ENCODE measurements around the gene C16orf78.

C16orf78 gene

DNA sequence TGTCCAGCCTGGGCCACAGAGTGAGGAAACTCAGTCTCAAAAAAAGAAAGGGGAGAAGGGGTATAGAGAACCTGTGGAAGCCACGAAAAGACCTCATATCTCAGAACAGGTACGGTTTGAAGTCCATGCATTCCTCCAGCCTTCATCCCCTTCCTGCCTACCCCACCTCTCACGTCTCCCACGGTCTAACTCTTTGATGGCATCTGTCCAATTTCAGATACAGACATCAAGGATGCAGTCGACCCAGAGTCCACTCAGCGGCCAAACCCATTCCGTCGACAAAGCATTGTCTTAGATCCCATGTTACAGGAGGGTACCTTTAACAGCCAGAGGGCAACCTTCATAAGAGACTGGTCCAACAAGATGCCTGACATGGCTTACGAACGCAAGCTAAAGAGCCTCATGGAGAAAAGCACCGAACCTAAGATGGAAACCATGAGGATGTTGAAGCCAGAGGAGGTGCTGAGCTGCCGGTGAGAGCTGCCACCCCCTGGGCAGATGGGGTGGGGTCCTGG is 22.7 kb downstream of the C16orf78 start:
- no peak for DNase-seq (ENCODE audit: low read depth, low spot score)
- H3K4me3 ChIP-seq (ENCODE audit: low read depth, low read length), result no peak overlapping the region
- TF ChIP-seq, protein P1, sequence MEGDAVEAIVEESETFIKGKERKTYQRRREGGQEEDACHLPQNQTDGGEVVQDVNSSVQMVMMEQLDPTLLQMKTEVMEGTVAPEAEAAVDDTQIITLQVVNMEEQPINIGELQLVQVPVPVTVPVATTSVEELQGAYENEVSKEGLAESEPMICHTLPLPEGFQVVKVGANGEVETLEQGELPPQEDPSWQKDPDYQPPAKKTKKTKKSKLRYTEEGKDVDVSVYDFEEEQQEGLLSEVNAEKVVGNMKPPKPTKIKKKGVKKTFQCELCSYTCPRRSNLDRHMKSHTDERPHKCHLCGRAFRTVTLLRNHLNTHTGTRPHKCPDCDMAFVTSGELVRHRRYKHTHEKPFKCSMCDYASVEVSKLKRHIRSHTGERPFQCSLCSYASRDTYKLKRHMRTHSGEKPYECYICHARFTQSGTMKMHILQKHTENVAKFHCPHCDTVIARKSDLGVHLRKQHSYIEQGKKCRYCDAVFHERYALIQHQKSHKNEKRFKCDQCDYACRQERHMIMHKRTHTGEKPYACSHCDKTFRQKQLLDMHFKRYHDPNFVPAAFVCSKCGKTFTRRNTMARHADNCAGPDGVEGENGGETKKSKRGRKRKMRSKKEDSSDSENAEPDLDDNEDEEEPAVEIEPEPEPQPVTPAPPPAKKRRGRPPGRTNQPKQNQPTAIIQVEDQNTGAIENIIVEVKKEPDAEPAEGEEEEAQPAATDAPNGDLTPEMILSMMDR (IDR thresholded peaks at IDR 0.05; ENCODE audit: insufficient read depth, low read length, missing control alignments), result no peak
- ChIA-PET CTCF (no interaction called here), POLR2A (no interaction called here)

DNA sequence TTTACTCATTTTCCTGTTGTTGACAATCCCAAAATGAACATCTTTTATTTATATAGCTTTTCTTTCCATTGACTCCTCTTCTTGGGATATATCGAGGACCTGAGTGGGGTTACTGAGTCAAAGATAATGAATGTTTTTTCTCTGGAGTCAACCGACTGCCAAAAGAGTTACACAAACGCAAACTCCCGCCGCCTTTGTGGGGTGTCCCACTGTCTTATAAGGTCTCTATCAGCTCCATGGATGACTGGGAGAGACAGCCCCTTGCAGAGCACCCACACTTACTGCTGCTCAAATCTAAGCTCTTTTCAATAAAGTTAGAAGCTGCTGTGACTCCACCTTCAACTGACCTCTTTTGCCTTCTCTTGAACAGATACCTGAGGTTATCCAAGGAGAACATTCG is 25.2 kb downstream of the C16orf78 start:
- DNase-seq (ENCODE audit: low read depth, low spot score), result no peak
- TF ChIP-seq, protein P1 (IDR thresholded peaks at IDR 0.05; ENCODE audit: insufficient read depth, low read length, missing control alignments), result no peak
- H3K4me3 ChIP-seq (ENCODE audit: low read depth, low read length), result no peak overlapping the region
- POLR2A ChIA-PET, result no interaction called here
- CTCF ChIA-PET, result no interaction called here

DNA sequence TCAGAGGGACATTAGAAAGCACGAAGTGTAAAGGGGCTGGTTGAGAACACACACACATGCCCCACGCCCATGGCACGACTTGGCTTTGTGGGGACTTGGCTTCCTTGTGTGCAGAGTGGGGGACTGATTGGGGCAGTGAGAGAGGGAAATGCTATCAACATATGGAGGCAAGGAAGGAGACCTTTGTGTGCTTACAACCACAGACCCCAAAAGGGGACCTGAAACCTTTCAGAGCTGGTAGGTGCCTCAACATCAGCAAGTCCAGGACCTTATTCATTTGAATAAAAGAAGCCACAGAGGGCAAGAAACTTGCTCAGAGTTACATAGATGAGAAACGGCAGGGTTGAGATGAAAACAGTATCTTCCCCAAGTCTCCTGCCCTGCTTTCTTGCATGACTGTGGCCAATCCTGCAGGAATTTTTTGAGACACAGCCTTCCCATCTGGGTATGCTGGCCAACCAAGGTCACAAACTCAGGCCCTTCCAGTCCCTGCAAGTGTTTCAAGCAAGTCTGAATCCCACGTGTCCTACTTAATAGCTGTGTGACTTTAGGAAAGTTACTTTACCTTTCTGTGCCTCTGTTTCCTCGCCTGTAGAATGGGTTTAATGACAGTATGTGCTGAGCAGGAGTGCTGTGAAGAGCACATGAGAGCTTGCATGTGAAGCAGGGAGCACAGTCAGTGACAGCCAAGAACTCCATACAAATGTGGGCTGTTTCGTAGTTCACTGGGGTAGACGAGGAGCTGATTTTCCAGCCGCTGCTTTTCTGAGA is 26.2 kb downstream of the C16orf78 start:
- ChIA-PET POLR2A (no interaction called here), CTCF (no interaction called here)
- DNase-seq (ENCODE audit: low read depth, low spot score), result no peak
- TF ChIP-seq, protein P1 (IDR thresholded peaks at IDR 0.05; ENCODE audit: insufficient read depth, low read length, missing control alignments), result no peak
- H3K4me3 ChIP-seq (ENCODE audit: low read depth, low read length), result no peak overlapping the region

DNA sequence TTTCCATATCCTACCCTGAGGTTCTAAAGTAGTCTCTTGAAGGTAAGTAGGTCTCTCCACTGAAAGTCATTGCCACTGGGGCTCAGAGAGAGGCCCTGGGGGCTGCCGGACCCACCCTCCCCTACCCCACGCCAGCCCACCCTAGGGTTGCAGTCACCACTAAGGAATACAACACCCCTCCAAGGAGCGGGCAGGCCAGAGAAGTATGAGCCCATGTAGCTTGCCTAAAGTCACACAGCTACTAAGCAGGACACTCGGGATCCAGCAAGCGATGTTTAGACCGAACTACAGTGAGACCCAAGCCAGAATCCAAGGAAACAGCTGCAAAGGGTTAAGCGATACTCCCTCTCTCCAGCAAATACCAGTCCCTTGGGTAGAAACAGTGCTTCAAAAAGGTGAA is 27.0 kb downstream of the C16orf78 start:
- CTCF ChIA-PET, result no interaction called here

DNA sequence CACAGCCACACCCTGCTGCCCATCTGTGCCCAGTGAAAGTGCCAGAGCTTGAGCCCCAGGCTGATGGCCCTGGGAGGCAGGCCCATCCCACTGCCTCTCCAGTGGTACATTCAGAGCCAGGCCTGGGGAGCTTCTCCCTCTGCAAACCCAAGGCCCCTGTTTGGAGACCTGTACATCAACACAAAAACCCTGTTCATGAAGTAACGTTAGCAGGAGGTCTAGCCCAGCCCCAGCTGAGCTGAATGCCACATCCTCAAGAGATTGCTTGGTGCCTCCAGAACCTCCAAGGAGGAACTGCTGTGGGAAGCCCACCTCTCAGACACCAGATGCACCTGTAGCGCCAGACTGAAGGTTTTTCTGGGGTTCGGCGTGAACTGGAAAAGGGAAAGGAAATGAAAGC is 31.5 kb downstream of the C16orf78 start:
- no peak overlapping the region for H3K4me3 ChIP-seq (ENCODE audit: low read depth, low read length)
- no peak for DNase-seq (ENCODE audit: low read depth, low spot score)
- ChIA-PET CTCF (no interaction called here), POLR2A (no interaction called here)
- TF ChIP-seq, protein P1 (IDR thresholded peaks at IDR 0.05; ENCODE audit: insufficient read depth, low read length, missing control alignments), result no peak

More for the DNA sequence above, 27.0 kb downstream of the C16orf78 start:
- TF ChIP-seq, protein P1 (IDR thresholded peaks at IDR 0.05; ENCODE audit: insufficient read depth, low read length, missing control alignments), result no peak
- POLR2A ChIA-PET, result no interaction called here
- no peak overlapping the region for H3K4me3 ChIP-seq (ENCODE audit: low read depth, low read length)
- DNase-seq (ENCODE audit: low read depth, low spot score), result no peak

DNA sequence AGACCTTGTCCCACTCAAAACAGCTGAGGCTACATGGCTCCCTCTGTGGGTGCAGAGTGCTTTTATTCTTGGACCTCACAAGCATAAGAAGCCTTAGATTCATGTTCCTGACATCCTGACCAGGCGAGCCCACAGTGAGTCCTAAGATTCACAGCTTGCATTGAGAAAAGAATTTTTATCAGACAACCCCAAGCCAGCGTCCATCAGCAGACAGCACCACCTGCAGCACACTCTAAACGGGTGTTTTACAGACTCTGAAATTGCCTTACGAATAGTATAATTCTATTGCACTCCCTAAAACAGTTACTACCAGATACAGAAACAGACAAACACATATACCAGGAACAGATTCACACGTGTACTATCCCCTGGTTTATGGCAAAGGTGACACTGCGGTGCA is 31.9 kb downstream of the C16orf78 start:
- POLR2A ChIA-PET, result no interaction called here
- TF ChIP-seq, protein P1 (IDR thresholded peaks at IDR 0.05; ENCODE audit: insufficient read depth, low read length, missing control alignments), result no peak
- H3K4me3 ChIP-seq (ENCODE audit: low read depth, low read length), result no peak overlapping the region
- CTCF ChIA-PET, result interaction anchor here (1.1 to 1.3 kb wide), 2 partner anchors 14 to 187 kb away, joined by 3 to 4 read pairs; no protein-coding TSS in a partner anchor
- DNase-seq (ENCODE audit: low read depth, low spot score), result no peak
